T-cell (primary cell): ENCODE data around the gene DPH6. TPM values are rescaled to one million over a fixed set of nuclear protein-coding genes. Genes with fewer than 3 reads are reported as not detected.

Experiments used
- ATAC-seq, 4 experiments: fragments of 200-7000 bp in 3 of 4; fragments of 150-1000 bp in 1 of 4; cut with Tn5 transposase; replicated peaks in 1 of 4; 1 replicate in 3 of 4; 2 replicates in 1 of 4; pipeline ENCODE4 v1.10.0; 2021; ENCODE audit warnings: moderate library complexity in 3 of 4, mild to moderate bottlenecking in 2 of 4, moderate number of reproducible peaks in 1 of 4
- CTCF ChIA-PET, 2 donors: fragments of 300-600 bp; sonication (Branson Sonifier 250); formaldehyde crosslinking; loops; one replicate each; lab custom pipeline; 2022; ENCODE audit warnings: antibody characterized with exemption in 2 of 2; lab: Charles Lee
- POLR2A ChIA-PET, 2 donors: fragments of 300-600 bp; sonication (Branson Sonifier 250); formaldehyde crosslinking; loops; one replicate each; lab custom pipeline; 2022; ENCODE audit warnings: antibody characterized with exemption in 2 of 2; lab: Charles Lee
- DNase-seq, 35 experiments: peaks; one replicate each; pipeline versions ENCODE4 v3.0.0 to v3.0.0-alpha.2; 2013 to 2023
- H3K27ac ChIP-seq: one replicate; pipeline ENCODE4 v1.5.1; 2013; ENCODE audit warnings: low read length
- H3K27me3 ChIP-seq, 2 experiments: replicated peaks in 1 of 2; 1 replicate in 1 of 2; 2 replicates in 1 of 2; pipeline versions ENCODE4 v1.6.1 to v1.7.0; 2013; ENCODE audit warnings: low read length in 1 of 2, mixed read lengths in 1 of 2; ENCODE audit not compliant: control insufficient read depth in 2 of 2, insufficient read depth in 2 of 2; ENCODE audit errors: extremely low read depth in 1 of 2
- H3K36me3 ChIP-seq, 2 donors: 1 replicate in 1 of 2; 2 replicates in 1 of 2; pipeline versions ENCODE4 v1.6.1 to v1.7.0; 2013; ENCODE audit warnings: low read length in 1 of 2; ENCODE audit not compliant: control insufficient read depth in 2 of 2, insufficient read depth in 1 of 2; ENCODE audit errors: extremely low read depth in 1 of 2
- H3K4me1 ChIP-seq, 2 experiments: 1 replicate in 1 of 2; 2 replicates in 1 of 2; pipeline versions ENCODE4 v1.6.1 to v1.7.0; 2013; ENCODE audit warnings: low read length in 2 of 2, mixed read lengths in 1 of 2; ENCODE audit not compliant: insufficient read depth in 2 of 2, control insufficient read depth in 1 of 2; ENCODE audit errors: extremely low read depth in 1 of 2
- H3K4me3 ChIP-seq, 2 donors: 1 replicate in 1 of 2; 2 replicates in 1 of 2; pipeline versions ENCODE4 v1.5.1 to v1.7.0; 2013; ENCODE audit warnings: mild to moderate bottlenecking in 2 of 2, low read length in 1 of 2, moderate library complexity in 1 of 2; ENCODE audit not compliant: control insufficient read depth in 1 of 2; ENCODE audit errors: extremely low read depth in 1 of 2
- H3K9me3 ChIP-seq: 2 replicates; pipeline ENCODE4 v1.7.0; 2013
- H3K27ac Mint-ChIP-seq, 2 donors: one replicate each; pipeline ENCODE4 v1.8.0; 2020 to 2021; ENCODE audit warnings: mild to moderate bottlenecking in 2 of 2, mixed read lengths in 2 of 2
- H3K27me3 Mint-ChIP-seq, 2 donors: one replicate each; pipeline ENCODE4 v1.8.0; 2021 to 2022; ENCODE audit warnings: mixed read lengths in 2 of 2
- H3K36me3 Mint-ChIP-seq: one replicate; pipeline ENCODE4 v1.8.0; 2021; ENCODE audit warnings: mixed read lengths
- H3K4me1 Mint-ChIP-seq, 3 donors: one replicate each; pipeline ENCODE4 v1.8.0; 2020 to 2022; ENCODE audit warnings: mixed read lengths in 3 of 3, mild to moderate bottlenecking in 1 of 3
- H3K4me3 Mint-ChIP-seq, 3 donors: one replicate each; pipeline ENCODE4 v1.8.0; 2020 to 2022; ENCODE audit warnings: mild to moderate bottlenecking in 3 of 3, mixed read lengths in 3 of 3, moderate library complexity in 3 of 3
- H3K9me3 Mint-ChIP-seq, 3 donors: one replicate each; pipeline ENCODE4 v1.8.0; 2020 to 2022; ENCODE audit warnings: mixed read lengths in 3 of 3
- WGBS: methylation state at CpG from one replicate; pipeline ENCODE4 v1.1.5; 2013; ENCODE audit warnings: missing lambda C conversion rate; ENCODE audit not compliant: insufficient coverage; 5-methylcytosine and 5-hydroxymethylcytosine counted together
- total RNA-seq, 35 experiments: library from RNA in 6 of 35; stranded (reverse) in 6 of 35; fragments of 120-200 nt in 1 of 35; gene quantifications; one replicate each; pipeline versions ENCODE4 v1.2.1 to v1.2.4 and lab custom pipeline; 2013 to 2026

DPH6 gene
- total RNA-seq, 5 donors from 2014 or later (not counting 1 experiment from before 2014, with no cell fraction given): 11.9 to 18.6 (median 14.6) TPM

DNA sequence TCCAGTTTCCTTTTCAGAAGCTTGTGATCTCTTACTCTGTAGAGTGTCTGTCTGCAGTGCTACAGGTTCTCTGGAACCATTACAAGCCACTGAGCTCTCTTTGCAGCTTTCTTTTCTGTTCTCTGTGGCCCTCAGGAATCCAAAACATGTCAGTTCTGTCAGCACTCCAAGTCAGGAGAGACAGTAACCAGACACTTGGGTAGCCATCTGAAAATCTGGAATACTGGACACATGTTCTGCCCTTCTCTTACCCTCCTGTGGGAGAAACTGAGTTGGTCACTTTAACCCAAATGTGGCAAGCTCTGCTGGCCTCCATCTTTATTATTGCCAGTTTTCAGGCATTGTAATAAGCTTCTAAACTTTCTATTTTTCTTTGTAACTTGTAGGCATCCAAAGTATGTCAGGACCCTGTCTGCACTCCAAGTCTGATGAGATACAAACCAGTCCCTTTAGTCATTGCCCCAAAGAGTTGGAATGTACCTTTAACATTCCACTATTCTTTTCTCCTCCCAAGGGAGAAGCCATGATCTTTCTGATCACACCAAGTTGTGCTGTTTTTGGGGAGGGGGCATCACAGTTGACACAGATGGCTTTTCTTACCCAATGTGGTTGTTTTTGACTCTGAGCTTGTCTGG lies 183.7 kb downstream of the DPH6 start:
- Mint-ChIP-seq H3K36me3 (peaks cover 19% of the 10 kb centered on the region), H3K27ac (no peak overlapping the region), H3K4me1 (no peaks in the 10 kb centered on the region), H3K9me3 (peaks cover 34 to 70% (median 57%) of the 10 kb centered on the region in 3 donors), H3K27me3 (no peaks in the 10 kb centered on the region), H3K4me3 (no peak overlapping the region)
- ATAC-seq (no peak), DNase-seq (no peak)
- H3K4me1 ChIP-seq: no peaks in the 10 kb centered on the region
- POLR2A ChIA-PET: interaction anchor here in 1 of 2 donors (0.6 kb wide), 1 partner anchor 20 kb away, joined by 3 read pairs; no protein-coding TSS in a partner anchor
- no peaks in the 10 kb centered on the region for H3K36me3 ChIP-seq
- H3K9me3 ChIP-seq: no peaks in the 10 kb centered on the region
- no peak overlapping the region for H3K27ac ChIP-seq
- H3K27me3 ChIP-seq: no peaks in the 10 kb centered on the region
- CTCF ChIA-PET: no interaction called here
- H3K4me3 ChIP-seq: no peak overlapping the region

DNA sequence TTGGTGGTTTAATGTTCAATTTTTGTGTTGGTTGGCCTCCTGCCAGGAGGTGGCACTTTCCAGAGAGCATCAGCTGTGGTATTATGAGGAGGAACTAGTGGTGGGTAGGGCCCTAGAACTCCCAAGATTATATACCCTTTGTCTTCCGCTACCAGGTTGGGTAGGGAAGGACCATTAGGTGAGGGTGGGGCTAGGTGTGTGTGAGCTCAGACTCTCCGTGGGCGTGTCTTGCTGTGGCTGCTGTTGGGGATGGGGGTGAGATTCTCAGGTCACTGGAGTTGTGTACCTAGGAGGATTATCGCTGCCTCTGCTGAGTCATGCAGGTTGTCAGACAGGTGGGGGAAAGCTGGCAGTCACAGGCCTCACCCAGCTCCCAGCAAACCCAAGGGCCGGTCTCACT lies 187.1 kb downstream of the DPH6 start:
- Histone ChIP-seq H3K4me1 (no peaks in the 10 kb centered on the region), H3K27ac (no peak overlapping the region), H3K36me3 (no peaks in the 10 kb centered on the region), H3K27me3 (no peaks in the 10 kb centered on the region), H3K4me3 (no peak overlapping the region), H3K9me3 (no peaks in the 10 kb centered on the region)
- DNase-seq (no peak), ATAC-seq (no peak)
- no peak overlapping the region for H3K27ac Mint-ChIP-seq
- no peaks in the 10 kb centered on the region for H3K36me3 Mint-ChIP-seq
- ChIA-PET POLR2A (no interaction called here), CTCF (no interaction called here)
- no peak overlapping the region for H3K4me3 Mint-ChIP-seq
- WGBS: 90% methylated on average over 2 of the region's 5 CpGs
- no peaks in the 10 kb centered on the region for H3K4me1 Mint-ChIP-seq
- no peaks in the 10 kb centered on the region for H3K27me3 Mint-ChIP-seq
- peaks cover 42 to 72% (median 57%) of the 10 kb centered on the region in 3 donors for H3K9me3 Mint-ChIP-seq

DNA sequence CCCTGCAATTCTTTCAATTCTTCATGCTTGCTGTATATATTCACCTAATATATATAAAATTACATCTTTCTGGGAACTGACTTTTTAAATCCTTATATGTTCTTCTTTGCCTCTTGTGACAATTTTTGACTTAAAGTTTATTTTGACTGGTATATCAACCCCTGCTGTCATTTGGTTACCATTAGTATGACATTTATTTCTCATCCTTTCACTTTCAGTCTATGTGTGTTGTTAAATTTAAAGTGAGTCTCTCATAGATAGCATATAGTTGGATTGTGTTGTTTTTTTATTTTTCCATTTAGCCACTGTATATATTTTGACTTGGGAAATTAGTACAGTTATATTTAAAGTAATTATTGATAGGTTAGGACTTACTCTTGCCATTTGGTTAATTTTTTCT lies 194.9 kb downstream of the DPH6 start:
- ChIA-PET POLR2A (no interaction called here), CTCF (no interaction called here)
- Histone ChIP-seq H3K9me3 (no peaks in the 10 kb centered on the region), H3K27me3 (no peaks in the 10 kb centered on the region), H3K27ac (no peak overlapping the region), H3K4me1 (no peaks in the 10 kb centered on the region), H3K4me3 (no peak overlapping the region), H3K36me3 (no peaks in the 10 kb centered on the region)
- ATAC-seq (no peak), DNase-seq (no peak)
- Mint-ChIP-seq H3K4me3 (no peak overlapping the region), H3K9me3 (peaks cover 25 to 58% (median 40%) of the 10 kb centered on the region in 3 donors), H3K27ac (no peak overlapping the region), H3K27me3 (no peaks in the 10 kb centered on the region), H3K36me3 (no peaks in the 10 kb centered on the region), H3K4me1 (no peaks in the 10 kb centered on the region)

DNA sequence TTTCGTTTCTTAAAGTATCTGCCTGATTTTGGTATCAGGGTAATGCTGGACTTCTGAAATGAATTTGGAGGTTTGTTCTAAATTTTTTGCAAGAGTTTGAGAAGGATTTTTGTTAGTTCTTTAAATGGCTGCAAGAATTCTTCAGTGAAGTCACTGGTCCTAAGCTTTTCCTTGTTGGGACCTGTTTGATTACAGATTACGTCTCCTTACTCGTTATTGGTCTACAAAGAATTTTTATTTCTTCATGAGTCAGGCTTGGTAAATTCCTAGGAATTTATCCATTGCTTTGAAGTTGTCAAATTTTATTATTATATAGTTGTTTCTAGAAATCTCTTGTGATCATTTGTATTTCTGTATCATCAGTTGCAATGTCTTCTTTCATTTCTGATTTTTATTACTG lies 196.0 kb downstream of the DPH6 start:
- no peaks in the 10 kb centered on the region for H3K27me3 ChIP-seq
- no peaks in the 10 kb centered on the region for H3K36me3 ChIP-seq
- H3K27me3 Mint-ChIP-seq: no peaks in the 10 kb centered on the region
- no peaks in the 10 kb centered on the region for H3K4me1 ChIP-seq
- no peaks in the 10 kb centered on the region for H3K9me3 ChIP-seq
- H3K4me3 ChIP-seq: no peak overlapping the region
- H3K4me1 Mint-ChIP-seq: no peaks in the 10 kb centered on the region
- H3K9me3 Mint-ChIP-seq: peaks cover 13 to 51% (median 35%) of the 10 kb centered on the region in 3 donors
- H3K27ac Mint-ChIP-seq: no peak overlapping the region
- no peaks in the 10 kb centered on the region for H3K36me3 Mint-ChIP-seq
- ChIA-PET CTCF (interaction anchor here in 1 of 2 donors (0.7 kb wide), 1 partner anchor 94 kb away, joined by 3 read pairs; no protein-coding TSS in a partner anchor), POLR2A (no interaction called here)
- no peak for ATAC-seq
- DNase-seq: no peak
- H3K4me3 Mint-ChIP-seq: no peak overlapping the region
- WGBS: 90% methylated on average over 1 of the region's 3 CpGs
- H3K27ac ChIP-seq: no peak overlapping the region

DNA sequence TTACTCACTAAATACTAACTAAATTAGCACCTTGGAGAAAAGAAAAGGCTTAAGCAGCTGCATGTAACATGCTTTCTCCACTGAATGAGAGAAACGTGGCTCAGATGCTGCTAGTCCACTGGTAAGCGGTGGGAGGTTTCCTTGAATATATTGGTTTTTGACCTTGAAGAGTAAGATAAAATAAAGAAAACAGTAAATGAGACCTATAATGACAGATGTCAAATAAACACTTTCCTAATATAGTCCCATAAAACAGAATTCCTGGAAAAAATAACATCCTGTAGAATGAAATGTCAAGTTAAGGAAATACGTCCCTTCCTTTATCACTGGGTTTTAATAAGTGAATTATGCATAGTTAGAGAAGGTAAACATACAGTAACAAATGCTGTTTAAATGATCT lies 215.0 kb downstream of the DPH6 start:
- ATAC-seq: no peak
- CTCF ChIA-PET: no interaction called here
- H3K36me3 Mint-ChIP-seq: no peaks in the 10 kb centered on the region

DNA sequence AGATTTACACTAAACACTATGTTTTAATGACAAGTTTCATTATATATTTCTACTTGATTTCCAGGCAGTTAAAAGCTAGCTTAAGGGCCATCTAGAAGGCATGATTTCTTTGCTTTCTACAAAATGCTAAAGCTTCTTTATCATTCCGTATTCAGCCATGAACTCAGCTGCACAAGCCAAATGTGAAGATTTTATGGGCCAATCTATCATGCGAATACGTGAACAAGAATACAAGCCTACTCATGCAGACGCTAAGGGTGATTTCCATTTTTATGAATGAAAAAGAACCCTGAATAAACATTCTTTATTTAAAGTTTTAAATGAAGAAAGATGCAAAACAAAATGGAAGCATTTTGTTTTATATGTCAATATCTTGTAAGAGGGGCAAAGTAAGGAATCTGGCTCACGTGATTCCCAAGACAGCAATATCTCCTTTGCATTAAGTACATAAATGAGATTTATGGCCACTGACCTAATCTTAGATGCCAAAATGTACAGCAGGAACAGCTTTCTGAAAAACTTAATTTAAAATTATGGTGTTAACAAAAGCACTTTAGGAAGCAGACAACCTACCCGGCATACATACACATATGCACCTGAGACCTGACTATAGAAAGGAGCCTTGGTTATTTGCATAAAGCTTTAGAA lies 215.8 kb downstream of the DPH6 start:
- no peaks in the 10 kb centered on the region for H3K27me3 ChIP-seq
- WGBS: no CpG with 5 or more reads among the region's 6 CpGs
- no peaks in the 10 kb centered on the region for H3K4me1 ChIP-seq
- no peaks in the 10 kb centered on the region for H3K9me3 ChIP-seq
- DNase-seq (no peak), ATAC-seq (no peak)
- H3K36me3 ChIP-seq: no peaks in the 10 kb centered on the region
- Mint-ChIP-seq H3K27me3 (no peaks in the 10 kb centered on the region), H3K27ac (no peak overlapping the region), H3K4me3 (no peak overlapping the region), H3K4me1 (no peaks in the 10 kb centered on the region), H3K9me3 (peaks cover 0 to 10% (median 3%) of the 10 kb centered on the region in 3 donors), H3K36me3 (no peaks in the 10 kb centered on the region)
- CTCF ChIA-PET: interaction anchor here in 1 of 2 donors (0.6 kb wide), 1 partner anchor 1598 kb away, joined by 5 read pairs; no protein-coding TSS in a partner anchor
- H3K27ac ChIP-seq: no peak overlapping the region
- no peak overlapping the region for H3K4me3 ChIP-seq
- POLR2A ChIA-PET: no interaction called here

More for the DNA sequence above, 215.0 kb downstream of the DPH6 start:
- POLR2A ChIA-PET: no interaction called here
- Mint-ChIP-seq H3K4me3 (no peak overlapping the region), H3K9me3 (peaks cover 0 to 18% (median 11%) of the 10 kb centered on the region in 3 donors), H3K27ac (no peak overlapping the region), H3K4me1 (no peaks in the 10 kb centered on the region), H3K27me3 (no peaks in the 10 kb centered on the region)
- H3K4me1 ChIP-seq: no peaks in the 10 kb centered on the region
- H3K9me3 ChIP-seq: no peaks in the 10 kb centered on the region
- WGBS: no CpG with 5 or more reads among the region's 3 CpGs
- no peaks in the 10 kb centered on the region for H3K36me3 ChIP-seq
- H3K27ac ChIP-seq: no peak overlapping the region
- no peaks in the 10 kb centered on the region for H3K27me3 ChIP-seq
- no peak overlapping the region for H3K4me3 ChIP-seq
- DNase-seq: no peak
